ENCODE measurements around the gene CFAP61.

- TF ChIP-seq CTCF (IDR thresholded peaks at IDR 0.05), result no peak
- TF ChIP-seq POLR2AphosphoS5 (IDR thresholded peaks at IDR 0.05), result no peak
- no peak for TF ChIP-seq POLR2A (IDR thresholded peaks at IDR 0.05)
Observed at GRCh38 chr20:20207872-20208271, 155.5 kb downstream of the CFAP61 start.

Measured in breast epithelium (tissue), 3 donors.